Liver (tissue), 9 donors: ENCODE results near the gene DHRS3. TPM values are rescaled to one million over a fixed set of nuclear protein-coding genes. Genes with fewer than 3 reads are reported as not detected.

Source experiments
- DNase-seq: peaks from one replicate; pipeline ENCODE4 v3.0.0-alpha.2; 2017; ENCODE audit warnings: low spot score
- H3K27ac ChIP-seq, 2 donors: one replicate each; pipeline ENCODE4 v1.7.0; 2013; ENCODE audit warnings: inconsistent platforms in 2 of 2, low read length in 2 of 2, control low read depth in 1 of 2, low read depth in 1 of 2, mild to moderate bottlenecking in 1 of 2
- H3K27me3 ChIP-seq, 4 donors: one replicate each; pipeline versions ENCODE4 v1.6.1 to v1.7.0; 2013; ENCODE audit warnings: low read length in 3 of 4, inconsistent platforms in 1 of 4, mild to moderate bottlenecking in 1 of 4, moderate library complexity in 1 of 4; ENCODE audit not compliant: control insufficient read depth in 4 of 4, insufficient read depth in 4 of 4
- H3K36me3 ChIP-seq, 4 donors: one replicate each; pipeline versions ENCODE4 v1.6.1 to v1.7.0; 2013; ENCODE audit warnings: low read length in 3 of 4, mild to moderate bottlenecking in 3 of 4, low read depth in 1 of 4, moderate library complexity in 1 of 4; ENCODE audit not compliant: control insufficient read depth in 4 of 4, insufficient read depth in 3 of 4
- H3K4me1 ChIP-seq, 4 donors: one replicate each; pipeline versions ENCODE4 v1.6.1 to v1.7.0; 2013; ENCODE audit warnings: low read length in 3 of 4, mild to moderate bottlenecking in 3 of 4, moderate library complexity in 1 of 4; ENCODE audit not compliant: control insufficient read depth in 4 of 4, insufficient read depth in 4 of 4
- H3K4me3 ChIP-seq, 3 donors: one replicate each; pipeline versions ENCODE4 v1.6.1 to v1.7.0; 2013; ENCODE audit warnings: low read length in 3 of 3, control low read depth in 1 of 3, low read depth in 1 of 3, mild to moderate bottlenecking in 1 of 3
- H3K9ac ChIP-seq, 2 donors: one replicate each; pipeline ENCODE4 v1.7.0; 2013; ENCODE audit warnings: low read length in 2 of 2, mild to moderate bottlenecking in 2 of 2, moderate library complexity in 2 of 2, control low read depth in 1 of 2, low read depth in 1 of 2
- H3K9me3 ChIP-seq, 4 donors: one replicate each; pipeline versions ENCODE4 v1.6.1 to v1.7.0; 2013; ENCODE audit warnings: low read length in 3 of 4; ENCODE audit not compliant: control insufficient read depth in 4 of 4
- ATF3 ChIP-seq: IDR thresholded peaks from 2 replicates; pipeline ENCODE4 v1.6.1; 2016; ENCODE audit warnings: antibody characterized with exemption
- CTCF ChIP-seq: fragments of 150-350 bp; IDR thresholded peaks from 2 replicates; pipeline ENCODE4 v1.5.1; 2017; ENCODE audit warnings: improper control_type of control experiment, low read depth, low read length; ENCODE audit not compliant: missing input control
- EGR1 ChIP-seq, 2 donors: IDR thresholded peaks; 2 replicates each; pipeline ENCODE4 v1.6.1; 2016 to 2018; ENCODE audit warnings: antibody characterized with exemption in 2 of 2, low read depth in 2 of 2
- FOXA1 ChIP-seq: IDR thresholded peaks from 2 replicates; pipeline ENCODE4 v1.6.1; 2016; ENCODE audit warnings: antibody characterized with exemption
- FOXA2 ChIP-seq: IDR thresholded peaks from 2 replicates; pipeline ENCODE4 v1.6.1; 2016; ENCODE audit warnings: antibody characterized with exemption
- GABPA ChIP-seq, 2 donors: IDR thresholded peaks in 1 of 2; conservative IDR thresholded peaks in 1 of 2; 2 replicates each; pipeline ENCODE4 v1.6.1; 2016; ENCODE audit warnings: antibody characterized with exemption in 2 of 2, mild to moderate bottlenecking in 1 of 2, moderate library complexity in 1 of 2
- HNF4A ChIP-seq, 2 donors: conservative IDR thresholded peaks; 2 replicates each; pipeline ENCODE4 v1.6.1; 2016; ENCODE audit warnings: antibody characterized with exemption in 2 of 2, mild to moderate bottlenecking in 2 of 2
- HNF4G ChIP-seq: IDR thresholded peaks from 2 replicates; pipeline ENCODE4 v1.6.1; 2016; ENCODE audit warnings: antibody characterized with exemption
- JUND ChIP-seq, 2 donors: IDR thresholded peaks; 2 replicates each; pipeline ENCODE4 v1.6.1; 2016; ENCODE audit warnings: antibody characterized with exemption in 2 of 2
- MAX ChIP-seq: IDR thresholded peaks from 2 replicates; pipeline ENCODE4 v1.6.1; 2016; ENCODE audit warnings: antibody characterized with exemption
- NR2F2 ChIP-seq: IDR thresholded peaks from 2 replicates; pipeline ENCODE4 v1.6.1; 2016; ENCODE audit warnings: antibody characterized with exemption
- RAD21 ChIP-seq, 2 donors: IDR thresholded peaks; 2 replicates each; pipeline ENCODE4 v1.6.1; 2016; ENCODE audit warnings: antibody characterized with exemption in 2 of 2, mild to moderate bottlenecking in 2 of 2
- REST ChIP-seq: IDR thresholded peaks from 2 replicates; pipeline ENCODE4 v1.6.1; 2016; ENCODE audit warnings: antibody characterized with exemption, mild to moderate bottlenecking
- RXRA ChIP-seq, 2 donors: IDR thresholded peaks; 2 replicates each; pipeline ENCODE4 v1.6.1; 2017 to 2018; ENCODE audit warnings: antibody characterized with exemption in 2 of 2, mild to moderate bottlenecking in 1 of 2
- SP1 ChIP-seq: IDR thresholded peaks from 2 replicates; pipeline ENCODE4 v1.6.1; 2018; ENCODE audit warnings: antibody characterized with exemption, mild to moderate bottlenecking
- TAF1 ChIP-seq: conservative IDR thresholded peaks from 2 replicates; pipeline ENCODE4 v1.6.1; 2016; ENCODE audit warnings: antibody characterized with exemption, mild to moderate bottlenecking
- YY1 ChIP-seq: IDR thresholded peaks from 2 replicates; pipeline ENCODE4 v1.6.1; 2016; ENCODE audit warnings: antibody characterized with exemption, mild to moderate bottlenecking
- ZBTB33 ChIP-seq: IDR thresholded peaks from 2 replicates; pipeline ENCODE4 v1.6.1; 2016; ENCODE audit warnings: antibody characterized with exemption
- WGBS: extraction: QIAGEN DNeasy Blood & Tissue Kit; methylation state at CpG from one replicate; pipeline ENCODE4 v1.1.7; 2013; 5-methylcytosine and 5-hydroxymethylcytosine counted together
- polyA plus RNA-seq, 2 donors: library from polyadenylated mRNA; stranded (reverse) in 1 of 2; unstranded in 1 of 2; fragments of 200-250 nt in 1 of 2; fragments of >200 nt in 1 of 2; fragmentation: Nextera tagmentation in 1 of 2; extraction: Ambion mirVana in 1 of 2; gene quantifications; one replicate each; pipeline versions ENCODE4 v1.2.1 to v1.2.3, GENCODE V29; 2013 to 2015
- total RNA-seq, 2 donors: library from RNA; depleted of rRNA; stranded (reverse); fragments of >200 nt; gene quantifications; one replicate each; pipeline ENCODE4 v1.2.3, GENCODE V29; 2014
- donor health status: healthy.
- donor health status: healthy.
- donor health status: healthy.
- donor health status: healthy.
- donor health status: healthy.

Gene DHRS3
- total and polyA plus RNA-seq, 4 donors = 62.6 to 185 (median 158) TPM

GRCh38 chr1:12525311-12526181, 92.5 kb downstream of the DHRS3 start:
- Histone ChIP-seq H3K27ac (peak overlapping the region; percentile 95), H3K4me3 (peak overlapping the region; percentile 43 to 74 (median 55)), H3K9me3 (no peaks in the 10 kb centered on the region), H3K9ac (peak overlapping the region; percentile 47 to 65), H3K4me1 (peaks cover 8 to 41% (median 24%) of the 10 kb centered on the region in 4 donors), H3K36me3 (no peaks in the 10 kb centered on the region), H3K27me3 (no peaks in the 10 kb centered on the region)
- 33% methylated on average over 13 of the region's 13 CpGs for WGBS
- TF ChIP-seq YY1 (peak; percentile 67), FOXA2 (peak; percentile 23), TAF1 (peak; percentile 54), HNF4A (conservative IDR thresholded peaks at IDR 0.05) (peak; percentile 95 to 96), RAD21 (IDR thresholded peaks at IDR 0.05) (peak; percentile 49 to 68), FOXA1 (peak; percentile 24), NR2F2 (peak; percentile 83), SP1 (peak; percentile 98), HNF4G (peak; percentile 92), MAX (peak; percentile 95), GABPA (IDR thresholded peaks at IDR 0.05 in 1 of 2, conservative IDR thresholded peaks at IDR 0.05 in 1 of 2) (no peak), CTCF (no peak), RXRA (IDR thresholded peaks at IDR 0.05) (peak; percentile 99), EGR1 (IDR thresholded peaks at IDR 0.05; ENCODE audit: low read depth in 2 of 2) (peak in 1 of 2 donors; percentile 75), ATF3 (no peak), ZBTB33 (peak; percentile 89), REST (peak; percentile 66), JUND (IDR thresholded peaks at IDR 0.05) (peak; percentile 77 to 93)
- peak; percentile 69 for DNase-seq
